Measurements from ENCODE around the gene CETN2. TPM values are rescaled to one million over a fixed set of nuclear protein-coding genes. Genes with fewer than 3 reads are reported as not detected.

Gene CETN2
- total RNA-seq, 4 donors from 2014 or later = 8.9 to 24.1 (median 18.7) TPM

DNA sequence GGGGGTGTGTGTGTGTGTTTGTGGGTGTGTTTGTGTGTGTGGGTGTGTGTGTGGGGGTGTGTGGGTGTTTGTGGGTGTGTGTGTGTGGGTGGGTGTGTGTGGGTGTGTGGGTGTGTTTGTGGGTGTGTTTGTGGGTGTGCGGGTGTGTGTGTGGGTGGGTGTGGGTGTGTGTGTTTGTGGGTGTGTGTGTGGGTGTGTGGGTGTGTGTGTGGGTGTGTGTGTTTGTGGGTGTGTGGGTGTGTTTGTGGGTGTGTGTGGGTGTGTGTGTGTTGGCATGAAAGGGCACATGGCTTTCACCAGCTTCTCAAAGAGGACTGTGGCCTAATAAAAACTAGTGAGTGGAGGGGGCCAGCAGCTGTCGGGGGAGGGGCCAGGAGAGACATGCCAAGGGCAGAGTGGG, 42.0 kb upstream of the CETN2 start:
- Histone ChIP-seq H3K36me3 (peaks cover 22% of the 10 kb centered on the region), H3K4me1 (peaks cover 3% of the 10 kb centered on the region), H3K27ac (no peak overlapping the region), H3K27me3 (no peaks in the 10 kb centered on the region), H3K9me3 (no peaks in the 10 kb centered on the region), H3K4me3 (no peak overlapping the region)
- no peak for DNase-seq (ENCODE audit: low spot score in 2 of 2)
- WGBS = 71% methylated on average over 1 of the region's 2 CpGs
- no peak for TF ChIP-seq POLR2AphosphoS5 (IDR thresholded peaks at IDR 0.05)
- TF ChIP-seq EP300 (IDR thresholded peaks at IDR 0.05) = no peak
- TF ChIP-seq, protein P1, sequence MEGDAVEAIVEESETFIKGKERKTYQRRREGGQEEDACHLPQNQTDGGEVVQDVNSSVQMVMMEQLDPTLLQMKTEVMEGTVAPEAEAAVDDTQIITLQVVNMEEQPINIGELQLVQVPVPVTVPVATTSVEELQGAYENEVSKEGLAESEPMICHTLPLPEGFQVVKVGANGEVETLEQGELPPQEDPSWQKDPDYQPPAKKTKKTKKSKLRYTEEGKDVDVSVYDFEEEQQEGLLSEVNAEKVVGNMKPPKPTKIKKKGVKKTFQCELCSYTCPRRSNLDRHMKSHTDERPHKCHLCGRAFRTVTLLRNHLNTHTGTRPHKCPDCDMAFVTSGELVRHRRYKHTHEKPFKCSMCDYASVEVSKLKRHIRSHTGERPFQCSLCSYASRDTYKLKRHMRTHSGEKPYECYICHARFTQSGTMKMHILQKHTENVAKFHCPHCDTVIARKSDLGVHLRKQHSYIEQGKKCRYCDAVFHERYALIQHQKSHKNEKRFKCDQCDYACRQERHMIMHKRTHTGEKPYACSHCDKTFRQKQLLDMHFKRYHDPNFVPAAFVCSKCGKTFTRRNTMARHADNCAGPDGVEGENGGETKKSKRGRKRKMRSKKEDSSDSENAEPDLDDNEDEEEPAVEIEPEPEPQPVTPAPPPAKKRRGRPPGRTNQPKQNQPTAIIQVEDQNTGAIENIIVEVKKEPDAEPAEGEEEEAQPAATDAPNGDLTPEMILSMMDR (IDR thresholded peaks at IDR 0.05) = no peak
- no peak for TF ChIP-seq POLR2A (IDR thresholded peaks at IDR 0.05)

DNA sequence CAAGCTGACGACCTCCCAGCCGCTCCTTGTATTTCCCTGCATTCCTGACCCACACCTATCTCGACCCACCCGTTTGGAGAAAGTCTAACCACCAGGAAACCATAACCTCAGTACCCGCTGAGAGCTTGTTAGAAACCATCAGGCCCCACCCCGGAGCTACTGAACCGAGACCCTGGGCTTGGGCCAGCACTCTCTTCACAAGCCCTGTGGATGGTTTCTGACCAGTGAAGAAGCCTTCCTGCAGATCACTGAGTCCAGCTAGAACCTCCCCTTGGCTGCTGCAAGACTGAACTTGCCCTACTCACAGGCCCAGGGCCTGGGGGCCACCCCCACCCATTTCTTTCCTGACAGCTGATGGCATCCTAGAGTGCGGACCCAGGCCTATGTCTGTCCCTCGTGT, 40.7 kb upstream of the CETN2 start:
- no peak for DNase-seq (ENCODE audit: low spot score in 2 of 2)
- H3K27ac ChIP-seq = no peak overlapping the region
- H3K4me1 ChIP-seq = no peaks in the 10 kb centered on the region
- TF ChIP-seq POLR2AphosphoS5 (IDR thresholded peaks at IDR 0.05) (no peak), EP300 (IDR thresholded peaks at IDR 0.05) (no peak), POLR2A (IDR thresholded peaks at IDR 0.05) (no peak)
- TF ChIP-seq, protein P1 (IDR thresholded peaks at IDR 0.05) = no peak
- H3K4me3 ChIP-seq = no peak overlapping the region
- WGBS = 64% methylated on average over 8 of the region's 9 CpGs
- H3K9me3 ChIP-seq = no peaks in the 10 kb centered on the region
- H3K36me3 ChIP-seq = peaks cover 30% of the 10 kb centered on the region
- no peaks in the 10 kb centered on the region for H3K27me3 ChIP-seq

DNA sequence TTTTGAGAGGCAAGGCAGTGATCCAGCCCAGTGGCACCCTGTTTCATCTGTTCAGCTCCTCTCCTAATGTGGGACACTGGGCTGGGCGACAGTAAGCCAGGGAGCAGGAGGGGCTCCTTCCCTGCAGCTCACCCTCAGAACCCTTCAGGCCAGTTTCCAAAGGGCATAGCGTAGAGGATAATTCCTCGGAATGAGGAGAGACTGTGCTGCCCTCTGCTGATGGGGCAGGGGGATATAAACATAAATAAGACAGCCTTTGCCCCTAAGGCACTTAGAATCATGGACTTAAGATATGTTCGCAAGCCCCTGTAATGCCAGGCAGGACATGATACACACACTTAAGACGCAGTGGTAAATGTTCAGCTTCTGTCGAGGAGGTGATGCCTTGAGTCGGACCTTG, 39.4 kb upstream of the CETN2 start:
- 79% methylated on average over 7 of the region's 7 CpGs for WGBS
- Histone ChIP-seq H3K27ac (no peak overlapping the region), H3K36me3 (peaks cover 30% of the 10 kb centered on the region), H3K9me3 (no peaks in the 10 kb centered on the region), H3K27me3 (no peaks in the 10 kb centered on the region), H3K4me3 (no peak overlapping the region), H3K4me1 (no peaks in the 10 kb centered on the region)
- TF ChIP-seq POLR2AphosphoS5 (IDR thresholded peaks at IDR 0.05) (no peak), POLR2A (IDR thresholded peaks at IDR 0.05) (no peak), EP300 (IDR thresholded peaks at IDR 0.05) (no peak)
- TF ChIP-seq, protein P1 (IDR thresholded peaks at IDR 0.05) = no peak
- no peak for DNase-seq (ENCODE audit: low spot score in 2 of 2)

DNA sequence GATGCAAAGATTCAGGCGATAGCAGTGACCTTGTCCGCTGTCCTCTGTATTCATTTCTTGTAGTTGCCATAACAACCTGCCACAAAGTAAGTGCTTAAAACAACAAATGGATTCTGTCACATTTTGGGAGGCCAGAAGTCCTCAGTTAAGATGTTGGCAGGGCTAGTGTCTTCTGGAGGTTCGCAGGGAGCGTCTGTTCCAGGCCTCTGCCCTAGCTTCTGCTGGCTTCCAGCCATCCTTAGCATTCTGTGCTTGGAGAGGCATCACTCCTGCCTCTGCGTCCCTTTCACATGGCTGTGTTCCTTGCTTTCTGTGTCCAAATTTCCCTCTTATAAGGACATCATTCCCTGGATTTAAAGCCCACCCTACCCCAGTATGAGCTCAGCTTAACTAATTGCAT, 35.8 kb upstream of the CETN2 start:
- Histone ChIP-seq H3K4me1 (no peaks in the 10 kb centered on the region), H3K9me3 (no peaks in the 10 kb centered on the region), H3K36me3 (peaks cover 32% of the 10 kb centered on the region), H3K27me3 (no peaks in the 10 kb centered on the region), H3K27ac (no peak overlapping the region), H3K4me3 (no peak overlapping the region)
- TF ChIP-seq, protein P1 (IDR thresholded peaks at IDR 0.05) = no peak
- no peak for TF ChIP-seq POLR2A (IDR thresholded peaks at IDR 0.05)
- no peak for TF ChIP-seq POLR2AphosphoS5 (IDR thresholded peaks at IDR 0.05)
- no peak for TF ChIP-seq EP300 (IDR thresholded peaks at IDR 0.05)
- DNase-seq (ENCODE audit: low spot score in 2 of 2) = no peak
- WGBS = 82% methylated on average over 5 of the region's 5 CpGs

DNA sequence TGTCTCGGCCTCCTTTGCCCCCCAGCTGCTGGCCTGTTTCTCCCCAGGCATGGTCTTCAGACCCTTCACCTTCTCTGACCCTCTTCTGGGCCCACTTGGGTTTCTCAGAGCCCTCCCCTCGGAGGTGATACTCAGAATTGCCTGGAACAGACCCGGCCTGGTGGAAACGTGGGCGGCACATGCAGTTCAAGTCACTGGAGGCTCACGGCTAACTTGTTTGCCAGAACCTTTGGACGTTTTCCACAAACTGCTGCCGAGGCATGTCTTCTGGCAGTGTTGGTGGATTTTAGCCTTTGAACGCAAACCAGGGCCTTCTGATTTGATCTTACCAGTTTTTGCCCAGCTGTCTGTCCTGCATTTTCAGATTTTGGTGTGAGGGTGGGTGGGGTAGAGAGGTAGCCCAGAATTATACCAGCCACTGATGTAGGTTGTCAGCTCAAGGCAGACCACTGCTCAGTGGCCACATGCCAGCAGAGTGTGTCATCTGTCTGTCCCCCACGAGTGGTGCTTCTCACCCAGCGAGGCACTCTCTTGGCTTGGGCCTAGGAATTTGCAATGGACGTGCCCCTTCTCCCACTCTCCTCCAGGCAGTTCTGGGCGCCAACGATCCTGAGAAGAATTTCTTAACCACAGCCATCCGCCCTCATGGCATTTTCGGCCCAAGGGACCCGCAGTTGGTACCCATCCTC, 34.8 kb upstream of the CETN2 start:
- peaks cover 32% of the 10 kb centered on the region for H3K36me3 ChIP-seq
- no peak overlapping the region for H3K4me3 ChIP-seq
- H3K27me3 ChIP-seq = no peaks in the 10 kb centered on the region
- no peaks in the 10 kb centered on the region for H3K4me1 ChIP-seq
- DNase-seq (ENCODE audit: low spot score in 2 of 2) = no peak
- 83% methylated on average over 13 of the region's 17 CpGs for WGBS
- peak overlapping the region; percentile 14 for H3K27ac ChIP-seq
- TF ChIP-seq, protein P1 (IDR thresholded peaks at IDR 0.05) = no peak
- TF ChIP-seq POLR2A (IDR thresholded peaks at IDR 0.05) (no peak), EP300 (IDR thresholded peaks at IDR 0.05) (no peak), POLR2AphosphoS5 (IDR thresholded peaks at IDR 0.05) (no peak)
- H3K9me3 ChIP-seq = no peaks in the 10 kb centered on the region
